ENCODE results near the gene DMWD. TPM values are rescaled to one million over a fixed set of nuclear protein-coding genes. Genes with fewer than 3 reads are reported as not detected.

DMWD gene
- polyA plus RNA-seq, 2 of the 4 experiments (the other 2 are of a cell fraction) = 17.1 to 31.3 TPM

DNA sequence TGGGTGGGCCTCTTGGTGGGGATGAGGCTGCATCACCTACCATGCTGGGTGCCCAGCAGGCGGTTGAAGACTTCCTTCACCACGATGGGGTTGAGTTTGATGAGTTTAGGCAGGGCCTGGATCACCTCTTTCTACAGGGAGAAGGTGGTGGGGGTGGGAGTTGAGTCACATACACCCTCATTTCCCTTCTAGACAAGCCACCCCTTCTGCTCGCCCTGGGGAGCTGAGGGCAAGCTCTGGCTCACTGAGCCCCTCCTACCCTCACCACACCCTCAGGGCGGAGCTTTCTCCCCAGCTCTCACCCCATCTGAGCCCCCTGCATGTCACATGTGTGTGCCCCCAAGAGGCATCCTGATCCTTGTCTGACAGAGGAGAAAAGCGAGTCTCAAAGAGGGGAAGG, 30.1 kb upstream of the DMWD start:
- FAIRE-seq (no peak), DNase-seq (ENCODE audit: low read depth in 1 of 2, low spot score in 1 of 2) (no peak), ATAC-seq (no peak)
- no peaks in the 10 kb centered on the region for H3K9me3 ChIP-seq
- TF ChIP-seq NPAS2 (CRISPR knock-in tag; IDR thresholded peaks at IDR 0.05; ENCODE audit: borderline replicate concordance) = no peak
- TF ChIP-seq ZSCAN20 (CRISPR knock-in tag; IDR thresholded peaks at IDR 0.05) = no peak
- TF ChIP-seq CHD2 (IDR thresholded peaks at IDR 0.05; ENCODE audit: low read length, partially characterized antibody) = no peak
- TF ChIP-seq BHLHE40 (IDR thresholded peaks at IDR 0.05; ENCODE audit: low read depth, low read length) = no peak
- TF ChIP-seq TFCP2L1 (CRISPR knock-in tag; IDR thresholded peaks at IDR 0.05) = no peak
- TF ChIP-seq CBX8 (IDR thresholded peaks at IDR 0.05) = no peak
- TF ChIP-seq, protein P1, sequence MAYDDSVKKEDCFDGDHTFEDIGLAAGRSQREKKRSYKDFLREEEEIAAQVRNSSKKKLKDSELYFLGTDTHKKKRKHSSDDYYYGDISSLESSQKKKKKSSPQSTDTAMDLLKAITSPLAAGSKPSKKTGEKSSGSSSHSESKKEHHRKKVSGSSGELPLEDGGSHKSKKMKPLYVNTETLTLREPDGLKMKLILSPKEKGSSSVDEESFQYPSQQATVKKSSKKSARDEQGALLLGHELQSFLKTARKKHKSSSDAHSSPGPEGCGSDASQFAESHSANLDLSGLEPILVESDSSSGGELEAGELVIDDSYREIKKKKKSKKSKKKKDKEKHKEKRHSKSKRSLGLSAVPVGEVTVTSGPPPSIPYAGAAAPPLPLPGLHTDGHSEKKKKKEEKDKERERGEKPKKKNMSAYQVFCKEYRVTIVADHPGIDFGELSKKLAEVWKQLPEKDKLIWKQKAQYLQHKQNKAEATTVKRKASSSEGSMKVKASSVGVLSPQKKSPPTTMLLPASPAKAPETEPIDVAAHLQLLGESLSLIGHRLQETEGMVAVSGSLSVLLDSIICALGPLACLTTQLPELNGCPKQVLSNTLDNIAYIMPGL (CRISPR knock-in tag; IDR thresholded peaks at IDR 0.05; ENCODE audit: borderline replicate concordance) = no peak
- no peak for TF ChIP-seq TP53 (CRISPR knock-in tag; IDR thresholded peaks at IDR 0.05)
- TF ChIP-seq, protein P2, sequence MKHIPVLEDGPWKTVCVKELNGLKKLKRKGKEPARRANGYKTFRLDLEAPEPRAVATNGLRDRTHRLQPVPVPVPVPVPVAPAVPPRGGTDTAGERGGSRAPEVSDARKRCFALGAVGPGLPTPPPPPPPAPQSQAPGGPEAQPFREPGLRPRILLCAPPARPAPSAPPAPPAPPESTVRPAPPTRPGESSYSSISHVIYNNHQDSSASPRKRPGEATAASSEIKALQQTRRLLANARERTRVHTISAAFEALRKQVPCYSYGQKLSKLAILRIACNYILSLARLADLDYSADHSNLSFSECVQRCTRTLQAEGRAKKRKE (CRISPR knock-in tag; IDR thresholded peaks at IDR 0.05; ENCODE audit: low read depth) = no peak
- no peak for TF ChIP-seq MYC (IDR thresholded peaks at IDR 0.05; ENCODE audit: borderline replicate concordance, low read length)
- TF ChIP-seq FOSB (CRISPR knock-in tag; IDR thresholded peaks at IDR 0.05) = no peak
- TF ChIP-seq POLR2A (IDR thresholded peaks at IDR 0.05; ENCODE audit: low read length) = no peak
- TF ChIP-seq HDAC2 (IDR thresholded peaks at IDR 0.05) = no peak
- no peak for TF ChIP-seq KDM5A (IDR thresholded peaks at IDR 0.05)
- no peak for TF ChIP-seq SMC3 (IDR thresholded peaks at IDR 0.05)
- TF ChIP-seq HOXA7 (CRISPR knock-in tag; IDR thresholded peaks at IDR 0.05) = no peak
- no peak overlapping the region for H3K27ac ChIP-seq
- H3K4me3 ChIP-seq = no peak overlapping the region
- ChIA-PET CTCF (interaction anchor here (1.5 to 62.0 kb wide), 5 partner anchors 14 to 60 kb away, joined by 5 to 2204 read pairs (median 38); partner anchors contain the start of genes DMPK, DMWD, FOXA3 and RSPH6A), POLR2A (no interaction called here)
- H3K4me1 ChIP-seq = peaks cover 3% of the 10 kb centered on the region; the same call in 1 of the 3 replicates
- WGBS (ENCODE audit: missing lambda C conversion rate) = 89% methylated on average over 3 of the region's 5 CpGs
- no peak overlapping the region for H3K4me2 ChIP-seq

DNA sequence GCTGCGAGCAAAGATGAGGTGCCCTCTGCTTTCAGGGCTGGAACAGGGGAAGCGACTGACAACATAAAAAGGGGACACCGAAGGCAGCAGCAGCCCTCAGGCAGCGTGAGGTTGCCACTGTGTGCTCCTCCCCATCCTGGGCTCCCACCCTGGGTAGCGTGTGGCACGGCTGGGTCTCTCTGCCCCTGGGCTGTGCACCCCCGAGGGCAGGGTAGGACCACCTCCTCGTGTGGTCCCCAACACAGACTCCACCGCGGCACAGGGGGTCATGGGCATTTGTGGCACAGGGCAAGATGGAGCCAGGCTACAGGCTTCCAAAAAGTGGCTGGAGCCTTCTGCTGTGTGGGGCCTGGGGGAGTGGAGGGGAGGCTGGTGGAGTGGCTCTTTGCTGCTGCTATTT, 28.9 kb upstream of the DMWD start:
- no peak for DNase-seq (ENCODE audit: low read depth in 1 of 2, low spot score in 1 of 2)
- CTCF ChIA-PET = interaction anchor here (1.2 to 74.3 kb wide), 4 partner anchors 13 to 256 kb away, joined by 3 to 2204 read pairs (median 1186); partner anchors contain the start of genes DMPK, DMWD, RSPH6A and SIX5
- no peak for FAIRE-seq
- no peak for TF ChIP-seq FOXS1 (CRISPR knock-in tag; IDR thresholded peaks at IDR 0.05)
- no peak for TF ChIP-seq TFCP2L1 (CRISPR knock-in tag; IDR thresholded peaks at IDR 0.05)
- no peak overlapping the region for H3K27ac ChIP-seq
- no peaks in the 10 kb centered on the region for H3K9me3 ChIP-seq
- H3K4me3 ChIP-seq = no peak overlapping the region
- peaks cover 10% of the 10 kb centered on the region; the same call in 1 of the 3 replicates for H3K4me1 ChIP-seq
- 84% methylated on average over 10 of the region's 10 CpGs for WGBS (ENCODE audit: missing lambda C conversion rate)
- no peak overlapping the region for H3K4me2 ChIP-seq
- POLR2A ChIA-PET = no interaction called here
- ATAC-seq = no peak

DNA sequence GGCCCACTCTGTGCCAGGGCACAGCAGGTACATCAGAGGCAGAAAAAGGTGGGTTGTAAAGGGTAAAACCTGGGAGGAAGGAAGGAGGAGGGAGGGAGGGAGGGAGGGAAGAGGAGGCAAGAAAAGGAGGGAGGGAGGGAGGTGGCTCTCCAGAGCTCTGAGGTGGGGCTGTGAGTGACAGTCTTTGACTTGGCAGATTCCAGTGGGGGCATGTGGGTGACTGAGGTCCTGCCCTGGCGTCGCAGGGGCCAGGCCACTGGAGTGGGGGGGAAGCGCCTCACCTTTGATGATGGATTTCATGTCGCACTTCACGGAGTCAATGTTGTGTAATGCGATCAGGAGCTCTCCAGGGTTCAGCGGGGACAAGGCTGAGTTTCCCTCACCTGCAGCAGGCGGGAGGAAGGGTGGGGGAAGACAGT, 28.5 kb upstream of the DMWD start:
- no peak overlapping the region for H3K4me2 ChIP-seq

More for the DNA sequence above, 28.5 kb upstream of the DMWD start:
- Histone ChIP-seq H3K4me3 (no peak overlapping the region), H3K27ac (no peak overlapping the region), H3K4me1 (peaks cover 10% of the 10 kb centered on the region; the same call in 1 of the 3 replicates), H3K9me3 (no peaks in the 10 kb centered on the region)
- TF ChIP-seq RFX5 (IDR thresholded peaks at IDR 0.05) (no peak), NFE2L2 (conservative IDR thresholded peaks at IDR 0.05; ENCODE audit: low read length) (no peak), RCOR1 (IDR thresholded peaks at IDR 0.05; ENCODE audit: low read depth, low read length) (no peak), PHF8 (IDR thresholded peaks at IDR 0.05; ENCODE audit: borderline replicate concordance, low read depth) (no peak), RAD21 (conservative IDR thresholded peaks at IDR 0.05 in 1 of 2, IDR thresholded peaks at IDR 0.05 in 1 of 2) (no peak)
- TF ChIP-seq, protein P3, sequence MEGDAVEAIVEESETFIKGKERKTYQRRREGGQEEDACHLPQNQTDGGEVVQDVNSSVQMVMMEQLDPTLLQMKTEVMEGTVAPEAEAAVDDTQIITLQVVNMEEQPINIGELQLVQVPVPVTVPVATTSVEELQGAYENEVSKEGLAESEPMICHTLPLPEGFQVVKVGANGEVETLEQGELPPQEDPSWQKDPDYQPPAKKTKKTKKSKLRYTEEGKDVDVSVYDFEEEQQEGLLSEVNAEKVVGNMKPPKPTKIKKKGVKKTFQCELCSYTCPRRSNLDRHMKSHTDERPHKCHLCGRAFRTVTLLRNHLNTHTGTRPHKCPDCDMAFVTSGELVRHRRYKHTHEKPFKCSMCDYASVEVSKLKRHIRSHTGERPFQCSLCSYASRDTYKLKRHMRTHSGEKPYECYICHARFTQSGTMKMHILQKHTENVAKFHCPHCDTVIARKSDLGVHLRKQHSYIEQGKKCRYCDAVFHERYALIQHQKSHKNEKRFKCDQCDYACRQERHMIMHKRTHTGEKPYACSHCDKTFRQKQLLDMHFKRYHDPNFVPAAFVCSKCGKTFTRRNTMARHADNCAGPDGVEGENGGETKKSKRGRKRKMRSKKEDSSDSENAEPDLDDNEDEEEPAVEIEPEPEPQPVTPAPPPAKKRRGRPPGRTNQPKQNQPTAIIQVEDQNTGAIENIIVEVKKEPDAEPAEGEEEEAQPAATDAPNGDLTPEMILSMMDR (IDR thresholded peaks at IDR 0.05) = no peak
- no peak for ATAC-seq
- no peak for FAIRE-seq
- 90% methylated on average over 8 of the region's 8 CpGs for WGBS (ENCODE audit: missing lambda C conversion rate)
- ChIA-PET CTCF (interaction anchor here (0.6 to 74.3 kb wide), 7 partner anchors 13 to 444 kb away, joined by 3 to 2204 read pairs (median 151); partner anchors contain the start of genes DMPK, DMWD, IRF2BP1 and RSPH6A), POLR2A (interaction anchor here (1.1 kb wide), 1 partner anchor 42 kb away, joined by 5 read pairs; the partner anchor contains the start of gene SYMPK)
- no peak for DNase-seq (ENCODE audit: low read depth in 1 of 2, low spot score in 1 of 2)

All from A549 (cell line).